GM19372 (cell line): ENCODE data around the gene SPATA16.

Experiments
- ATAC-seq: cut with Tn5 transposase; IDR thresholded peaks from one replicate; pipeline ENCODE4 v1.9.1; 2021; ENCODE audit warnings: mild to moderate bottlenecking, low read depth, moderate library complexity; ENCODE audit not compliant: unreplicated experiment

The SPATA16 gene

DNA sequence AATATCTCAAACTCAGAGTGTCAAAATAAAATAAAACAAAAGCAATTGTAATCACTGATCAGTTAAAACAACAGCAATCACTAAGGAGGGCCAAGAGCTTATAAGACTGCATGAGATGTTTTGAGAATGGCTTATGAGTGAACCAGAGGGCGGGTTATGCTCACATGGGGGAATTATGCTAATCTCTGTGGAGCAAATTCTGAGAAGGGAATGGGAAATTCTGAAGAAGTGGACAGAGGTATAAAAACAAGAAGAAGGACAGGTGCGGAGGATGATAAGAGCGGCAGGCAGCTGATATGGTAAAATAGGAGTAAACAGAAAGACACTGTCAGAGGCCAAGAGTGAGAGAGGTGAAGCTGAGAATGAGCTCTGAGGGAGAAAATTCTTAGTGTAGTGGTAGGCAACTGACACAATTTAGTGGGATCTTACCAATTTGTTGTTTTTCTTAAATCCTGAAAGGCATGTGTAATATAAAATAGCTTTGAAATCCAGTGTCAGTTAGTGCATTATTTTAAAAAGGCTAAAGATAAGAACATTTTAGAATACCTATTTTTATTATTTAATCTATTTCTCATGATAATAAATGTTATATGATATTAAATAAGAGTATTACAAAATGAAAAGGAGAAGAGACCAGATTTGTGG, 133.8 kb downstream of the SPATA16 start:
- ATAC-seq, result no peak

DNA sequence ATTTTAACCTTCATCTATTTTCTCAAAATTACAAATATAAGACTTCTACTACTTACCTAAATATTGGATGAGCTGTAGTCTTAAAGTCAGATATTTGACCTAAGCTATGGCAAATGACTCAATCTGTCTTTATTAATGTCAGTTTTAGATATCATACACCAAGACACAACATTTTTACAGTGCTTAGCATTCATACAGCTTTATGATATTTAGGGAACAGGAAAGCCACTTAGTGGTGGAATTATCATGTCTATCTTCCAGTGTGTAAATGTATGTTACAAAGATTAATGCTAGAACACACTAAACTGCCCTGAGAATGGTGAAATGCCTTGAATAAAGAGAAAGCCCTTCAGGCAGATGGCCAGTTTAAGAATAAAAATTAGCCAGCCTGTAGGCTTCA, 135.0 kb downstream of the SPATA16 start:
- no peak for ATAC-seq

DNA sequence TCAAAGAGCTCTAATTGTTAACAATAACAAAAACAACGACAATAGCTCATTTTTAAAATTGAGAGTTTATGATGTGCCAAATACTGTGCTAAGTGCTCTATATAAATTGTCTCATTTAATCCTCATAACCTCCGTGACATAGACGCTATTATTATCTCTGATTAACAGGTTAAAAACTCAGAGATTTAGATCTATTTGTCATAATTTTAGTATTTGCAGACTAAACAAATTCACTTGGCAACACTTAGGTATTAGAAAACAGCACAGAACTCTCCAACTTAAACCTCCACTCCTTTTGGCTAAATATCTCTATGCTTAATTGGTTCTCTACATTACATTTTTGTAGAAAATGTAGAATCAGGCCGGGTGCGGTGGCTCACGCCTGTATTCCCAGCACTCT, 136.4 kb downstream of the SPATA16 start:
- ATAC-seq, result no peak

DNA sequence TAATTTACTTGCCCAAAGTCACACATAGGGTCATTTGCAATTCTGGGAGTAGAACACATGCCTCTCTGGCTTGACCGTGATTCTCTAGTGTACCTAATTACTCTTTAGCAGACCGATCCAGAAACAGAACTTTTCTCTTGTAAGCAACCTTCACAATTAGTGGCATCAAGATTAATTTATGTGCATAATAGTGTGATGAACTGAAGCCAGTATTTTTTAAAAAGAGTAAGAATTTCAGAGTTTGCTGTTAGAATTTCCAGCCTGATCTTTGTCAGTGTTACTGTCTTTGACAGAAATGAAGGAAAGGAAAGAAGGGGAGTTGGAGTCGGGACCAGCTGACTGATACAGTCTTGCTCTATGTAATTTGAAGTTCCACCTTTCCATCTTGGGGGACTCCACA, 137.1 kb downstream of the SPATA16 start:
- no peak for ATAC-seq

DNA sequence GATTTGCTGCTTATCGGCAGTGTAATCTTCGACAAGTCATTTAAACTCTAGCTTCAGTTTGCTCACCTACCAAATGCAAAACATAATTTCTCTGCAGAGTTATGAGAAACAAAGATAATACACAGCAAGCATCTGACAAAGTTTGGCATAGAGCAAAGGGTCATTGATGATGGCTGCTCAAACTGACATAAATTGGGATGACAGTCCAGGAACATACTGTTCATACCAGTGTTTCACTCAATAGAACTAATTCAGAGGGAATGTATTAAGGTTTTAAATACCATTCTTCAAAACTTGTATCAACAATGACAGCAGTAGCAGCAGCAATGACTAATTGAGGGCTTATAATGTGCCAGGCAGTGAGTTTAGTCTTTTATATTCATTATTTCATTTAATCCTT, 137.6 kb downstream of the SPATA16 start:
- no peak for ATAC-seq

DNA sequence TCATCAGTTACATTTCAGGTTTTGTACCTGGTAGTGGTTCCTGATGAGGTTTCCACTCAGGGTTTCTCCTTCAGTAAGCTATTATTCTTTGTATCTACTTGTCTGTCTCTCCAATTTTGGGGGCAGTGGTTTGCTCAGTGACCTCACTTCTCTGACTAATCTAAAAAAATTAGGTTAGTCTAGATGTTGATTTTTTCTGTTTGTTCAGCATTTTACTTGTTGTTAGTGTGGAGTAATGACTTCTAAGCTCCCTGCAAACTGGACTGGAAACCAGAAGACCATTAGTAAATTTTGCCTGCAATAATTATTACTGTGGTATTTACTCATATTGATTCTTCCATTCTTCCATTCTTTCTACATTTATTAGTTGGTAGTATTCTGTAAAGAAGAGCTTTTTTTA, 139.4 kb downstream of the SPATA16 start:
- ATAC-seq, result no peak

DNA sequence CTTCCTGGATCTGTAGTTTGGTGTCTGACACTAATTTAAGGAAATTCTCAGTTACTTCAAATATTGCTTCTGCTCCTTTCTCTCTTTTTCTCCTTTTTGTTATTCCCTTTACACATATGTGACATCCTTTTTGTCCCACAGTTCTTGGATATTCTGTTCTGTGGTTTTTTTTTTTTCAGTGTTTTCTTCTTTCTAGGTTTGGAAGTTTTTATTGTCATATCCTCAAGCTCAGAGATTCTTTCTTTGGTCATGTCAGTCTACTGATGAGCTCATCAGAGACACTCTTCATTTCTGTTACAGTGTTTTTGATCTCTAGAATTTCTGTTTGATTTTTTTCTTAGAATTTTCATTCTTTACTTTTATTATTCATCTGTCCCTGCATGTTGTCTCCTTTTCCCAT, 140.5 kb downstream of the SPATA16 start:
- ATAC-seq, result no peak

DNA sequence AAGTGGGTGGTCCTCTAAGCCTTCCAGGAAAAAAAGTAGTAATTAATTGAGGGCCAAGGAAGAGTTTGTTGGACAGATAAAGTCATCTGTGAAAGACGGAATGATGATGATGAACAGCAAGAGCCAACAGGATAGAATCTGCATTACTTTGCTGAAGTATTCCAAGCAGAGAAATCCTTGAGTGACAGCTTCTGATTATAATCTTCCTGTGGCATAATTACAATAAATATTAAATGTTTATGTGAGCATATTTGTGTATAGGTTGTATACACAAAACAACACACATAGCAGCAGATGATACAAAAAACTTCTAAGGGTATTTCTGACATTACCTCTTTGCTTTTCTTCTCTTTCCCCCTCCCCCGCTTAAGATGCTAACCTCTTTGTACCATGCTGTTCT, 147.6 kb downstream of the SPATA16 start:
- no peak for ATAC-seq

DNA sequence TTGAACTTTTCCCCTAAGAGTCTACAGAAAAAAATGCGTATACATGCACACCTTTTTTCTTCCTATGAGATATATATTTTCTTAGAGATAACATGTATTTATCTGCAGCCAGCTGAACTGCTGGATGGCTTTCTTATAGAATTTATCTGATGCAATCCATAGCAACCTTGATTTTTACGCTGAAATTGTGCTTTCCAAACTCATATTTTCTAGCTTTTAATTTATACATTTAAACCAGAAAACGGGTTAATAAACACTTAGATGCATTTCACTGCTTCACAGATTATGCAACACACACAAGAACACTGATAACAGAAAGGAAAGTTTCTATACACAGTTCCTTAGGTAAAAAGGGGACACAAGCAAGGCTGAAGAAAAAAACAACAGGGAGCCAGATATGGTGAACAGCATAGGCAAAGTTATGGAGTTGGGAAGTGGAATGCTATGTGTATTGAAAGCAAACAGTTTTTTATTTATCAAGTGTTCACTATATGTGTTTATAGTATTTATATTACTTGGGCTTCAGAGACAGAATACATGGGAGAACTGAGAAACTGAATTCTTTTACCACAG, 149.5 kb downstream of the SPATA16 start:
- no peak for ATAC-seq

DNA sequence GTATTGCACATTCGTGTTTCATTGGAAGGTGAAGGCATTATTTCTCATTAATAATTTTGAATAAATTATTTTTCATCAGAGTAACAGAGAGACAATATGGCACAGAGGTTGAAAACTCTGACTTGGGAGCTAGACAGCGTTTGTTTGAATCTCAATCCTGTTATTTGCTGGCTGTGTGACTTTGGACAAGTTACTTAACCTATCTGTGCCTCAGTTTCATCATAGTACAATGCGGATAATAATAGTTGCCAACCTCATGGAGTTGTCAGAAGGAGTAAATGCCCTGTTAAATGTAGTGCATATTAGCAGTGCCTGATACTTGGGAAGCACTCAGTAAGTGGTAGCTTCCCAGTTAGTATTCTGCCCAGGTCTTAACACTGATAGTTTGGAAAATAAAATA, 151.7 kb downstream of the SPATA16 start:
- ATAC-seq, result no peak

DNA sequence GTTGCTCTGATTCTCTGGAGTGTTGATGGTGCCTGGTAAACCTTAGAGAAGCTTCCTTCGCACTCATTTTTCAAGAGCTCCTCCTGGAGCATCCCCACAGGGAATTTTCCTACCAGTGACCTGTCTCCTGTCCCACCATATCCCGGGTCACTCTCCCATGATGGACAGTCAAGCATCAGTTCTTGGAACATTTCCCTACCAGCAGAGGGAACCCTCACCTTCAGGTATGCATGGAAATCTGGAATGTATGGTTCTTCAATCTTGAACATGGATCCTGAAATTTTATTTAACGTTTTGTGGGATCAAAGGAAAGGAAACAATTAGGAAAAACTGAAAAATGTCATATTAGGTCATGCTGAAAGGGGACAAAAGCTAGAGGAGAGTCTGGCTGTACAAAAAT, 153.8 kb downstream of the SPATA16 start:
- no peak for ATAC-seq

DNA sequence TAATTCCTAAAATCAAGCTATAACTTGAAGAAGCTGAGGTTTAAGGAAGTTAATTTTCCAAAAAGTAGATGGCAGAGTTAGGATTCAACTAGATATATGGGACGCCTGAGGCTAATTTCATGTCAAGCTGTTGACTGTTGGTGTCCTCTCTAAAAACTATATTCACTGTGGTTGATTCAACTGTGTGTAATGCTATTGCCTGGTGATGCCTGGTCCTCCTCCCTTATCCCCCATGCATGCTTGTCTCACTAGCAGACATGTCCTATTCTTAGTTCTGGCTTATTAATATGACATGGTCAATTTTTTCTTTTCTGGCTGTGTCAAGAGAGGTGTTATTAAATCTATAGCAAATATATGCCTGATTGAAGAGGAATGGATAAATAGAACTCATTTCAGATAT, 156.1 kb downstream of the SPATA16 start:
- ATAC-seq, result no peak

DNA sequence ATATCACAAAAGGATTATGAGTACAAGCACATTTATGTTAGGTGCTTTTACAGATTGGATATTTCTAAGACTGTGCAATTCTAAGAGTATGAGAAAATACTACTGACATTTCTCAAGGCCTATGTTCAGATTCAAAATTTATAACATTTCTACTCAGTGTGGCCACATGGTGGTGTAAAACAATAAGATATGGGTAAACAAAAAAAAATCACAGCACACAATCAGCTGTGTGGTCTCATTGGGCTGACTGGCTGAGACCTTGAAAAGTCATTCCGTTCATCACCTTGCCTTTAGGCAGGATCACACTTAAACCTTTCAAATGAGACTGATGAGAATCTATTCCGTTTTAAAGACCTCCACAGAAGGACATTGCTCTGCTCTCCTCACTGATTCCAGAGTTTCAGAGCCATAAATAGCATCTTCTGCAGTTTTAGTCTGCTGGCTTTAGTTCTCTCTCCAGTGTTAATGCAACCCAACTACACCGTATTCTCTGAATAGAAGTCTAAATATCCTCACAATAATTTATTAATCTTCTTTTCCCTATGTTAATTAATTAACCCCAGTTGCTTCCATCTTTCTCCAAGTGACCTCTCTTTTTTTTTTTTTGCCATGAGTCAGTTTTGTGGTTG, 158.2 kb downstream of the SPATA16 start:
- ATAC-seq, result no peak

DNA sequence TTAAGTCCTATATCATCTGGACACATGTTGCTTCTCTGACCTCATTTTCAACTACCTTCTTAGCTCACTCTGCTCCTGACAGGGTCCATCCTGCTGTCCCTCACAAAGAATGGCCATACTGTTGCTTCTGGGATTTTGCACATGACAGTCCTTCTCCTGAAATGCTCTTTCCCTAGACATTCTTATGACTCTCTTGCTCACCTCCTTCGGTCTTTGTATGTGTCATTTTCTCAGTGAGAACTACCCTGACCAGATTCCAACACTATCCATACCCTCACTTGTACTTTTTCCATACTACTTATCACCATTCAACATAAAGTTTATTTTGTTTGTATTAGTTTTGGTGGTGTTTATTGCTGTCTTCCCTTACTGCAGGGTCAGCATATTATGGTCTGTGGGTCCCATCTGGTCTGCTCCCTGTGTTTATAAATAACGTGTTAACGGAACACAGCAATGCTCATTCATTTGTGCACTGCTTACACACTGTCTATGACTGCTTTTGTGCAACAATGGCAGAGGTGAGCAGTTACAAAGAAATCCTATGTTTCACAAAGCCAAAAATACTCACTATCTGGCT, 159.5 kb downstream of the SPATA16 start:
- ATAC-seq, result no peak

DNA sequence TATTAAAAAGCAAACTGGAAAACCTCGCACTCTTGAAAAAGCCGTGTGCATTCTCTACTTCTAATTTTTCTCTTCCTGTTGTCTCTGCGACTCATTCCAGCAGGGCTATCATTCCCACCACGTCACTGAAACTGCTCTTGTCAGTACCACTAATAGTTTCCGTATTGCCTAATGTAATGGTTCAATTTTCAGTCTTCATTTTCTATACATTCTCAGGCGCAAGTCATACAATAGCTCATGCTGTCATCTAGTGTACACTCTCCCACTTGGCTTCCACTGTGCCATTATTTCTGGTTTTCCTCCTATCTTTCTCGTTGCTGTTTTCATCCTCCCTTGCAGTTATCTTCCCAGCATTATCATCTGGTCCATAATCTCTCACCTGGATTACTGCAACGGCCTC, 160.2 kb downstream of the SPATA16 start:
- ATAC-seq, result no peak

DNA sequence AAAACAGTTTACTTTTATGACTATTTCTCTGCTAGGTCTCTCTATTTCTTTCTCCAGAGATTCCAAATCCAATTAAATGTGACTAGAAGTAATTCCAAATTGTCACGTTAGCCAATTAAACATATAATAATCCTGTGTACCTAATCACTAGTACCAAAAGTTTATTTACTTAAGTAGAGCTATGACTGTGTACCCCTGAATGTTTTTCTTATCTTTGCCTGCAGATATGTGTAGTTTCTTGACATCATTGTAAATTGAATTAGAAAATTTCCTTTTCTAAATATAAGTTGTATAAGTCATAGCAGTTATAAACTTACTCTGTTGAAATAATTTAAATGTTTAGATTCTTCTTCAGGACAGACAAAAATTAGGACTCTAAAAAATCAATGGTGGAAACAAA, 163.3 kb downstream of the SPATA16 start:
- no peak for ATAC-seq

DNA sequence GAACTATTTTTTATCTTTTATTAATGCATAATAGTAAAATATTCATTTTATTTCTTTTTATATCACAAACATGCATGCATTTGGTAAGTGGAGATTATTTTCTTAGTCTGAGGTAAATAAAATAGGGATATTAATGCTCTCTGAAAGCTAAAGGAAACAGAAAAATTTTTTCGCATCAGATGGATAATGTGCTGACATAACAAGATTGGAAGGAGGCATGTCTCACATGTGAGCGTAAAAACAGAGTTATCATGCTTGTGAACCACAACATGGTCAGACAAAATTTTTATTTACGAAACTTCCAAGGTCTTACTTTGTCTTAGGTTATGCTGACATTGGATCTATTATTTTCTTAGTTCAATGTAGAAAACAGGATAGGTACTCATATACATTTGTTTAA, 166.1 kb downstream of the SPATA16 start:
- no peak for ATAC-seq

DNA sequence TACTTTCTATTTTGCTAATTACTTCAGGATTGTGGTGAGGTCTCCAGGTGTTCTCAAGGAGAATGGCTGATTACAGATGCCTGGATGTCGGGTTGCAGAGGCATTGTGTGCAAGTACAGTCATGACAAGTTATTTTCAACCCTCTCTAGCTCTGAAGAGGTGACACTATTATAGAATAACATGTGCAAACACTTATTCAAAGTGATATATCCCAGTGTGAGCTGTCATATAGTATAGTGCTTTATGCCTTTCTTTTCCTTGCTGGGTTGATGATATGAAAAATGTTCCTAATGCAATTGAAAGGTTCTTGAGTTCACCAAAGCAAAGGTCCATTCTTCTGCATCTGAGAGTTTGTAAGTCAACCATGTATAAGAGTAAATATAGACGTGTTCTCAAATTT, 167.2 kb downstream of the SPATA16 start:
- ATAC-seq, result no peak

DNA sequence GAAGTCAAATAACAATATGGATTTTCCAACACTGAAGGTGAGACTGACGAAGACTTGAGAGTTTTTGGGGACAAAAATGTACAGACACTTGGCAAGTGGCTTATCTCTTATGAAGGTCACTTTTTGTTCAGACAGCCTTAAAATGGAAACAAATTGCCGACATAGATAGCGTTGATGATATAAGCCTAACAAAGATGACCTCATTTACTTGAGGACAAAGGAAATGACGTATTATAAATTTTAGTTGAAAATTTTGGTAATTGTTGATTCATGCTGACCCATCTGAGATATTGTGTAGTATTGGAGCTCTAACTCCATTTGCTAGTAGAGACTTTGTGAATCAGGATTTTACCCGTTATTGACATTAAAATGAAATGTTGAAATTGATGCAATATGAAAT, 168.3 kb downstream of the SPATA16 start:
- ATAC-seq, result no peak

DNA sequence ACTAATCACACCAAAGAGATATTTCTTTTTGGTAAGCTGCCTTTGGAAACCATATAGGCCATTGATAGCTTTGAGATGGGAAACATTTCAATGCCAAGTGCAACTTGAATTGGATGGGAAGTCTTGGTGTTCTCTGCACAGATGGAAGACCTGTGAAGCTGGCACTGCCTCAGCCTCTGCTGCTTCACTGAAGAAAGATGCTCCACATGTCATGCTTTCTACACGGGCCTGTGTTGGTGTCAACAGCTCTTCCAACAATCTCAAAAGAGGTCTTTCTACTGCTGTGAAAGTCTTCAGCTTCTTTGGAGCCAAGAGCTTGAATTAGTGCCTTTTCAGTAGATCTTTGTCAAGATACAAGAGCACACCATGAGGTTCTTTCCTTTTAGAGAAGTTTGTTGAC, 169.0 kb downstream of the SPATA16 start:
- no peak for ATAC-seq

DNA sequence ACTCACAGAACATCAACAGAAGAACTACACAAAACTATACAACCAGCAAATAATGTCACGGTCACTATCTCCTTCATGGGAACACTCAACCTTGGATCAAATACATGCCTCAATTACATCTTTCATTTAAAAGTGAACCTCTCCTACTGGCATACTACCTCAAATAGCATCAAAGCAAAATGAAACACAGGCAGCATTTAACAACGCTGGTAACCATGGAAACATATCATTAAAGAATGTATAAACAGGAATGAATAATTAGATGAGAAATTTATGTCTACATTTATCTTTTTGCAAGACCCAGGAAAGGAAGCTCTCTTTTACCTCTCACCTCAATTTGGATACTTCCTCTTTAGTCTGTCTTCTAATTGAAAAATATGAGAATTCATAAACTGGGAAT, 172.4 kb downstream of the SPATA16 start:
- ATAC-seq, result no peak

DNA sequence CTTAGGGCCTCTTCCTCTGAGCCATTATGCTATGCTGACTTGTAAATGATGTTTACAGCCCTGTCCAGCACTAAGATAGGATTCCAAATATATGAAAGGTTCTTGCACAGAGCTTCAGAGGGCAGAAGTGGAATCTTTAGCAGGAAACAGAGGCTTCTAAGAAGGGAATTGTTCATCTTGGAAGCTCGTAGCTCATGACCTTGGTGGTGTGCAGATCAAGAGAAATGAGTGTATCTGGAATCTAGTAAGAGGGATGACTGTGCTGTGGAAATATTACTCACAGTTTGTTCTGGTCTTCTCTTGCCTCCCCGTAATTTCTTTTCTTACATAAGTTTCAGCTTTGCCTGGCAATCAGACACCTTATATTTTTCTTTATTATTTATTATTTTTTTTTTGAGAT, 175.8 kb downstream of the SPATA16 start:
- no peak for ATAC-seq
